Measurements from ENCODE around the gene SIX2. TPM values are rescaled to one million over a fixed set of nuclear protein-coding genes. Genes with fewer than 3 reads are reported as not detected.

The SIX2 gene
- total RNA-seq, 1 donor from 2014 or later, result not detected

- DNase-seq (ENCODE audit: low read depth in 2 of 2), result no peak
Observed at GRCh38 chr2:44967727-44968432, 41.4 kb downstream of the SIX2 start.

GRCh38 chr2:44967056-44967455, 42.2 kb downstream of the SIX2 start:
- no peak for DNase-seq (ENCODE audit: low read depth in 2 of 2)

GRCh38 chr2:44965684-44966083, 43.6 kb downstream of the SIX2 start:
- DNase-seq (ENCODE audit: low read depth in 2 of 2), result no peak

GRCh38 chr2:44964752-44965236, 44.5 kb downstream of the SIX2 start:
- DNase-seq (ENCODE audit: low read depth in 2 of 2), result no peak

- DNase-seq (ENCODE audit: low read depth in 2 of 2), result no peak
Observed at GRCh38 chr2:44962176-44962695, 47.0 kb downstream of the SIX2 start.

- DNase-seq (ENCODE audit: low read depth in 2 of 2), result no peak
Observed at GRCh38 chr2:44960871-44961270, 48.4 kb downstream of the SIX2 start.

- no peak for DNase-seq (ENCODE audit: low read depth in 2 of 2)
Observed at GRCh38 chr2:44959855-44960254, 49.4 kb downstream of the SIX2 start.

GRCh38 chr2:44957656-44958327, 51.5 kb downstream of the SIX2 start:
- DNase-seq (ENCODE audit: low read depth in 2 of 2), result no peak

- DNase-seq (ENCODE audit: low read depth in 2 of 2), result no peak
Observed at GRCh38 chr2:44956843-44957242, 52.4 kb downstream of the SIX2 start.

GRCh38 chr2:44955593-44956392, 53.5 kb downstream of the SIX2 start:
- peak; percentile 75 to 82 for DNase-seq (ENCODE audit: low read depth in 2 of 2)

Other genes with a start within 250 kb of the SIX2 start
- gene SIX3, start 67.8 kb downstream of the SIX2 start, total RNA-seq, result not detected in 2 replicates

Measured in lung microvascular endothelial cell (primary cell).